GM18951 (cell line): ENCODE measurements around the gene POLR3GL.

Experiments
- POLR2A ChIP-seq: IDR thresholded peaks from 4 replicates; pipeline ENCODE4 v1.6.1; 2011; ENCODE audit warnings: mild to moderate bottlenecking; ENCODE audit not compliant: insufficient read length, insufficient read depth; ENCODE audit errors: extremely low read depth
- in situ Hi-C: fragments of 300-500 bp; cut with MboI; formaldehyde crosslinking; loops from one replicate; pipeline ENCODE4 v1.12.0; 2022; ENCODE audit warnings: low sequenced_read_pairs, mixed read lengths, inconsistent platforms; ENCODE audit not compliant: unreplicated experiment

POLR3GL gene

DNA sequence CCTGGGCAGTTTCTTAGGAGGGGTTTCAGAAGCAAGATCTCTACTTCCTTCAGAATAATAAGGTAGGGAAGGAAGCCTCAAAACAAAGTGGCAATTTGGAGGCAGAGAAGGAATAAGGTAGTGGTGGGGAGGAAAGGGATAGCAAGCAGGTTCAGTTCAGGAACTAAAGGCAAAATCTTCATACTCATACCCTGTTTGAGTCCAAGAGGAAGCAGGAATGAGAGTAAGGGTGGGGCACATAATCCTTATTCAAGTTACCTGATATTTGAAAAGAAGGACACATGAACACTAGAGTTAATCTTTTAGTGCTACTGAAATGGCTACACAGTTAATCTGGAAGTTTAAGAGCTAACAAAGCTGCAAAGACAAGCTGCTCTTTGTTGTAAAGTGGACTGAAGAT lies 28.8 kb upstream of the POLR3GL start:
- no peak for TF ChIP-seq POLR2A
- in situ Hi-C loops, result no loop called here

GRCh38 chr1:145936247-145936646 lies 28.2 kb upstream of the POLR3GL start:
- in situ Hi-C loops, result no loop called here

GRCh38 chr1:145937436-145937835 lies 27.1 kb upstream of the POLR3GL start:
- TF ChIP-seq POLR2A, result no peak
- in situ Hi-C loops, result no loop called here

More at GRCh38 chr1:145936247-145936646, 28.2 kb upstream of the POLR3GL start:
- no peak for TF ChIP-seq POLR2A

DNA sequence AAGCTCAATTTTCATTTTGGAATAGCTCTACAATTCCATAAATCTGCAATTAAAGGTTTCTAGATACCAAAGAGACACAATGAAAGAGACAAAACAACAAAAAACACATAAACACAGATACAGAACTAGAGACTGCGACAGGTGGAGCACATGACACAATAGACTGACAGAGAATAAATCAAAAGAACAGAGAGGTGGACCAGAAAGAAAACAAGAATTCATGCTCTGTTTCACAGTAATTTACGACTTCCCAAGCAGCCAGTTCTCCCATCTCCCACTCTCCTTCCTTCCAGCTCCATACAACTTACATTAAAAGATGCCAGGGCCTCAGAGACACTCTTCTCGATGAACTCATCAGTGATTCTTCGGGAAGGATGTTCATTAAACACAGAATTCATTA lies 22.1 kb upstream of the POLR3GL start:
- no peak for TF ChIP-seq POLR2A
- in situ Hi-C loops, result no loop called here

- in situ Hi-C loops, result no loop called here
- TF ChIP-seq POLR2A, result no peak
These were observed 21.6 kb upstream of the POLR3GL start for GRCh38 chr1:145942871-145943270.

DNA sequence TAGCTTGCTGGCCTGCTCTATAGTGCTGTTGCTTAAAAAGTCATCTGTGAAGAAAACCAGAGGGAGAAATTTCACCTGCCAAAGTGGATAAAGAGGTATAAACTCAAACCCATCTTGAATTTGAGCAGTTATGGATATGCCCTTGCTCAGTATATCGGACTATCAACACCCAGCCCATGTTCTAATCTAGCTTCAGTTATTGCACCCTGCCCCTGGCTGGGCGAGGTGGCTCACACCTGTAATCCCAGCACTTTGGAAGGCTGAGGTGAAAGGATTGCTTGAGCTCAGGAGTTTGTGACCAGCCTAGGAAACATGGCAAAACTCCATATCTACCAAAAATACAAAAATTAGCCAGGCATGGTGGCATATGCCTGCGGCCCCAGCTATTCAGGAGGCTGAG lies 20.0 kb upstream of the POLR3GL start:
- no peak for TF ChIP-seq POLR2A
- in situ Hi-C loops, result no loop called here

DNA sequence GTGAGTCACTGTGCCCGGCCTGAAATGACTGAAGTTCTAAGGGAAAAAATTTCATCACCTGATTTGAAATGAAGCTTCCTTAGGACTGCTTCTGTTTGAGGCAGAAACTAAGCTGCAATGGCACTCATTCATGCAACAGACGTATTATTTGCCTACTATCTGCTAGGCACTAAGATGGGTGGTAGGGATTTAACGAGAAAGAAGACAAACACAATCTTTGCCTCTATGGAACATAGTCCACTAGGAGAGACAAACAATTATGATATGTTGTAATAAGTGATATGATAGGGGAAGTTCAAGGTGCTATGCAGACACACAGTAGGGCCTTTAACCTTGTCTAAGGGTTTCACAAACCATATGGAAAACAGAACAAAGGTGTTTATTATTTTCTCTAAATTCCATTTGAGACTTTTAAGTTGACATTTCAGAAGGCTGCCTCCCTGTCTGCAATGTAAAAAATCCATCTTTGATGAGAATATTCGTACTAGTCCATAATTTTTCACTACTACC lies 18.0 kb upstream of the POLR3GL start:
- in situ Hi-C loops, result no loop called here
- TF ChIP-seq POLR2A, result no peak

- no peak for TF ChIP-seq POLR2A
- in situ Hi-C loops, result no loop called here
These were observed 16.9 kb upstream of the POLR3GL start for GRCh38 chr1:145947551-145947950.

DNA sequence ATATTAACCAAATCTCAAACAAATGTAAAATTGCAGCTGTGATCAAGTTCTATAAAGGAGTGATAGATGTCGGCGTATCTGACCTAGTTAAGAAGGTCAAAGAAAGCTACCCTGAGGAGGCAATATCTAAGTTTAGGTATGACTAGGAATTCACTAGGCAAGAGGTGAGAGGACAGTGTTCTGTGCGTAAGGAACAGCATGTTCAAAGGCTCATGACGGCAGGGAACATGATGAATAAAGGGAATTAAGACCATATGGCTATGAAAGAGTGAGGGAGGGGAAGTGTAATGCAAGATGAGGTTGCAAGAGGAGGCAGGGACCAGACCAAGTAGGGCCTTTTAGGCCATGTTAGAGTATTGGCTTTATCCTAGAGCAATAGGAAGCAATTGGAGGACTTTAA lies 15.3 kb upstream of the POLR3GL start:
- TF ChIP-seq POLR2A, result no peak
- in situ Hi-C loops, result no loop called here

DNA sequence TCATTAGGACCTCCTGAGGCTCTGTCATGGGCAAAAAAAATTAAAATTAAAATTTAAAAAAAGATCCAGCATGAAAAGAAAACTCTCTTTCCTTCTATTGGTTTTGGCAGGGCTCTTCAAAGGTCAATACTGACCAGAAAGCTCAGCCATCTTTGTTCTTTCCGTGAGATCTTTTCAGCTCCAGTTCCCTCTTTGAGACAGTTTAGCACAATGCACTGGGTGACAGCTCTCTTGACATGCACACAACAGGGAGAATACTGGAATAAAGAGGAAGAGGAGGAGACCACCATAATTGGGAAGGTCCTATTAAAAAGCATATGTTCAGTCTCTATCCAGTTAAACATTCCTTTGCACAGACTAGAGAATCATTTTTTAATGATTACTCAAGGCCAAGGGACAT lies 13.0 kb upstream of the POLR3GL start:
- TF ChIP-seq POLR2A, result no peak

DNA sequence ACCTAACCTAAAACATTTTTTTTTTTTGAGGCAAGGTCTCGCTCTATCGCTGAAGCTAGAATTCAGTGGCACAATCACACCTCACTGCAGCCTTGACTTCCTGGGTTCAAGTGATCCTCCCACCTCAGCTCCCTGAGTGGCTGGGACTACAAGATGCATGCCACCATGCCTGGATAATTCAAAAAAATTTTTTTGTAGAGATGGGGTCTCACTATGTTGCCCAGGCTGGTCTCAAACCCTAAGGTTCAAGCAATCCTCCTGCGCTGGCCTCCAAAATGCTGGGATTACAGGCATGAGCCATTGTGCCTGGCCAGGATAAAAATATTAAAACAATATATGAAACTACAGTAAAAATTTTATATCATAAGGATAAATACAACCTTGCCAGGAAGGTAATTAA lies 11.6 kb upstream of the POLR3GL start:
- in situ Hi-C loops, result no loop called here
- TF ChIP-seq POLR2A, result no peak

More for the DNA sequence above, 13.0 kb upstream of the POLR3GL start:
- in situ Hi-C loops, result no loop called here

- no peak for TF ChIP-seq POLR2A
- in situ Hi-C loops, result no loop called here
These were observed 10.6 kb upstream of the POLR3GL start for GRCh38 chr1:145953861-145954260.

- TF ChIP-seq POLR2A, result no peak
- in situ Hi-C loops, result no loop called here
These were observed 9.1 kb upstream of the POLR3GL start for GRCh38 chr1:145955436-145955835.

DNA sequence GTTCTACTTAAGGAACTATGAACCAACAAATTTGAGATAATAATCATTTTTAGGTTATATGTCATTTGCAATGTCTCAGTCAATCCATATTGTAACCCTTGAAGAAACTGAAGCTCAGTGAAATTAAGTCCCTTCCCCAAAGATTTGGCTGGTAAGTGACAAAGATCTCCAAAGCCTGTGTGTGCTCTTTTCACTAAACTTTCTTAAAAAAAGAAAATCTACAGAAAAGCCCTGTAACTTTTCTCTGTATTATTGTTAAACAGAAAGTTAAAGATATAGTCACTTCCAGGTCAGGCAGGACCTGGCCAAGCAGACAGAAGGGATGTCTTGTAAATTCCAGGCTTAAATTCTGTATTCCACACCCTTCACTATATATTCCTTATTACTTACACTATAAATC lies 8.1 kb upstream of the POLR3GL start:
- no peak for TF ChIP-seq POLR2A
- in situ Hi-C loops, result no loop called here
